Measurements from ENCODE around the gene PLA2G2D.

DNA sequence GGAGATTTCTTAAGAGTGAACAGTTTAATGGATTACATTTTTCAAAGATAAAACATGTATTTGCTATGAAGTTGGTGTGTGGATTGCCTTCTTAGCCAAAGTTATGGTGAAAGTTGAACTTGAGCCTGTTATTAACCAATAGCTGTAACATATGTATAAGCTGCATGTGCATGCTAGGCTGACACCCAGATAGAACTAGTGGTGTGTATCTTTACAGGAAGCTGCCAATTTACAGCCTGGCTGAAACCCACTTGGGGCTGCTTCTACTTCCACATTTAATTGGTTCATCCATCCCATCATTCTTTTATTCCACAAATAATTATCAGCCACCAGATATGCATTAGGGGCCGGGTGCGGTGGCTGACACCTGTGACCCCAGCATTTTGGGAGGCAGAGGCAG is 46.1 kb downstream of the PLA2G2D start:
- TF ChIP-seq, protein P1, sequence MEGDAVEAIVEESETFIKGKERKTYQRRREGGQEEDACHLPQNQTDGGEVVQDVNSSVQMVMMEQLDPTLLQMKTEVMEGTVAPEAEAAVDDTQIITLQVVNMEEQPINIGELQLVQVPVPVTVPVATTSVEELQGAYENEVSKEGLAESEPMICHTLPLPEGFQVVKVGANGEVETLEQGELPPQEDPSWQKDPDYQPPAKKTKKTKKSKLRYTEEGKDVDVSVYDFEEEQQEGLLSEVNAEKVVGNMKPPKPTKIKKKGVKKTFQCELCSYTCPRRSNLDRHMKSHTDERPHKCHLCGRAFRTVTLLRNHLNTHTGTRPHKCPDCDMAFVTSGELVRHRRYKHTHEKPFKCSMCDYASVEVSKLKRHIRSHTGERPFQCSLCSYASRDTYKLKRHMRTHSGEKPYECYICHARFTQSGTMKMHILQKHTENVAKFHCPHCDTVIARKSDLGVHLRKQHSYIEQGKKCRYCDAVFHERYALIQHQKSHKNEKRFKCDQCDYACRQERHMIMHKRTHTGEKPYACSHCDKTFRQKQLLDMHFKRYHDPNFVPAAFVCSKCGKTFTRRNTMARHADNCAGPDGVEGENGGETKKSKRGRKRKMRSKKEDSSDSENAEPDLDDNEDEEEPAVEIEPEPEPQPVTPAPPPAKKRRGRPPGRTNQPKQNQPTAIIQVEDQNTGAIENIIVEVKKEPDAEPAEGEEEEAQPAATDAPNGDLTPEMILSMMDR (IDR thresholded peaks at IDR 0.05), result no peak
- TF ChIP-seq POLR2A (IDR thresholded peaks at IDR 0.05), result no peak
